ENCODE measurements around the gene PTEN.
"Not testable (repeated sequence)": the region's sequence is repeated elsewhere in the genome, so short reads cannot be mapped to it uniquely, and the experiment has no call there.

Gene PTEN

DNA sequence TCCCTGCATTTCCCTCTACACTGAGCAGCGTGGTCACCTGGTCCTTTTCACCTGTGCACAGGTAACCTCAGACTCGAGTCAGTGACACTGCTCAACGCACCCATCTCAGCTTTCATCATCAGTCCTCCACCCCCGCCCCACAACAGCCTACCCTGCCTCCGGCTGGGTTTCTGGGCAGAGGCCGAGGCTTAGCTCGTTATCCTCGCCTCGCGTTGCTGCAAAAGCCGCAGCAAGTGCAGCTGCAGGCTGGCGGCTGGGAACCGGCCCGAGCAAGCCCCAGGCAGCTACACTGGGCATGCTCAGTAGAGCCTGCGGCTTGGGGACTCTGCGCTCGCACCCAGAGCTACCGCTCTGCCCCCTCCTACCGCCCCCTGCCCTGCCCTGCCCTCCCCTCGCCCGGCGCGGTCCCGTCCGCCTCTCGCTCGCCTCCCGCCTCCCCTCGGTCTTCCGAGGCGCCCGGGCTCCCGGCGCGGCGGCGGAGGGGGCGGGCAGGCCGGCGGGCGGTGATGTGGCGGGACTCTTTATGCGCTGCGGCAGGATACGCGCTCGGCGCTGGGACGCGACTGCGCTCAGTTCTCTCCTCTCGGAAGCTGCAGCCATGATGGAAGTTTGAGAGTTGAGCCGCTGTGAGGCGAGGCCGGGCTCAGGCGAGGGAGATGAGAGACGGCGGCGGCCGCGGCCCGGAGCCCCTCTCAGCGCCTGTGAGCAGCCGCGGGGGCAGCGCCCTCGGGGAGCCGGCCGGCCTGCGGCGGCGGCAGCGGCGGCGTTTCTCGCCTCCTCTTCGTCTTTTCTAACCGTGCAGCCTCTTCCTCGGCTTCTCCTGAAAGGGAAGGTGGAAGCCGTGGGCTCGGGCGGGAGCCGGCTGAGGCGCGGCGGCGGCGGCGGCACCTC, at the start of gene PTEN, which contains the start of gene KLLN:
Gene PTEN (plus strand): TSS at position 573 of the 891 bp plus-strand sequence. CDS start 845 bp downstream, outside the sequence.
Gene KLLN (minus strand): TSS at position 481 of the 891 bp plus-strand sequence. CDS start 1,046 bp downstream, outside the sequence.
- DNase-seq = peak; percentile 86

DNA sequence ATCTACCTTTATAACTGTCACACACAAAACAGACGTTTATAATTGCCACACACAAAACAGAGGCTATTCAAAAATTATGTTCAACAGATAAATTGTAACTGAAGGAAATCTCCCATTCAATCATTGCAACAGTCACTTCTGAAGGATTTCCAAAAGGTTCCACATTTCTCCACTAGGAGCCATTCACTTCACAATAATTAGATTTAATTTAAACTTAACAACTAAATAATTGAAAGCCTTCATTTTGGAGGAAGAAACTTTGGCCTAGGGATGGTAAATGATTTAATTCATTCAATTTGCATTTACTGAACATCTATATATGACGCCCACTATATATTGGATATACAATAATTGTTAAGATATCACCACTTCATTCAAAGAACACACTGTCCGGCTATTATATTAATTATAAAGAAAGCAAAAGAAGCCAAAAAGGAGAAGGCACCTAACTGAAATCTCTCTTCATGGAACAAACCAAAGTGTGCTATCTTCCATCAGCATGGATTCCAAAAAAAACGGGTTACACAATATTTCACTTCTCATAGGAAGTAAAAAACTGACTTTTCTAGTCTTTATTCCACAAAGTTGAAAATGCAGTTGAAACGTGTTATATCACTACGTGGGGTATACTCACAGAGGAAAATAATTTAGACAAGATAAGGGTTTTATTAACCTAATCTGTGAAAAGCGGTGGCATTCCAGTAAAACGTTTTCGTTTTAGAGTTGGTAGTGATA, 47.1 kb upstream of the PTEN start:
- DNase-seq = no peak

DNA sequence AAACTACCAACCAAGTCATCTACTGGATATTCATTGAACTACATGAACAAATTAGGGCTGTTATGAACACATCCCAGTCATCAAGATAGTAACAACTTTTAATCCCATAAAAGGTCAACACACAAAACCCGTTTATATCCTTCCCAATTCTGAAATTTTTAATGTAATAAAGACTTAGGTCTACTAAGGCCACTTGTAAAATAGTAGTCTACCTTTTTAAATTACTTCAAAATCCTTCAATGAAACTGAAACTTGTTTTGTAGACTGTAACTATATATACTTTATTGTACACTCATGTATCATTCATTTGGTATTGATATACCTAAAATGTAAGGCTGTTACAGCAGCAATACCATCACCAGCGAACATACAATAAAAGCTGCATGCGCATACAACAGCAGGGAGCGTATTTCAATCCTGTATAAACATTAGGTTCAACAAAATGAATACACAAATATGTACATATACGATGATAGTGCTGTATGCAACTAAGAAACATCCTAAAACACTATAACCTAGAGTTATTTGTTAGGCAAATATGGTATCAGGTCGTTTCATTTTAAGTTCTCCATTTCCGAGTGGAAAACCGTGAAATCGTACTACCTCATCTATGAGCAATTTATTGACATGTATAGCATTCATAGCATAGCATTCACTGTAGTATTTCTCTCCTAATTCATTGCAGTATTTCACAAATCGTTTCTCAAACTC, 46.4 kb upstream of the PTEN start:
- DNase-seq = no peak

DNA sequence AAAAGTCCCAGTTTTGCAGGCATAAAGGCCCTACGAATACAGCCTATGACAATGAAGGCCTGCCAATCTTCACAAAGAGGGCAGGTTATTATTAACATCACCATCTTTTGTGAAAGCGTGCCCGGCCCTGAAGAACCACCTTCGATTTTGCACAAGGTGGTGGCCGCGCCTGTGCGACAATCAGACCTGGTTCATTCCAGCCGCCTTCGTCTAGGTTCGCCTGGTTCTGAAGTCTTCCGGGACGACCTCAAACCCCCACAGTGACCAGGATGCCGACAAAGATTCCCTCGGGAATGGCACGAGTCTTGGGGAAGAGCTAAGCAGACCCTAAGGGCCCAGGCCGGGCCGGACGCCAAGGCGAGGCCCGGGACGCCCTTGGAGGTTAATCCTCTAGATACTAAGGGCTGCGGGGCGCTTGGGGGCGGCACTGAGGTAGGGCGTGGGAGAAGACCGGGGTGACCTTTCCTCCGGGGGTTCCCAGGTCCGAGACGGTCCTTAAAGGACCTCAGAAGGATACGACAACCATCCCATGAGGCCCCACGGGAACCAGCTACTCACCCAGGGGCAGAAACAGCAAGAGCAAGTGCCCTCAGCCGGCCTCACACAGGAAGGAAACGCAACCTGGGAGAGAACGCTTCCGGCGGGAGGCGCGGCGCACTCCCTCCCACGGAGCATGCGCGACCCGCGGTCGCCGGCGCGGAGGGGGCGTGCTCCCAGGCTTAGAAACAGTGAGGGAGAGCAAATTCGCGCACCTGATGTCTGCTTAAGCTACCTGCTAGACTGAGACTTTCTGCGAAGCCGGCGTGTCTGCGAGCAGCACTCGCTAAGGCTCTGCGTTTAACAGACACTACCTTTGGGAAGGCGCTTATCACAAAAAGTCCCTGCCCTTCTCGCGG, 45.6 kb upstream of the PTEN start, which contains the start of gene ATAD1:
Gene ATAD1 (minus strand): TSS at position 618 of the 896 bp plus-strand sequence. CDS start 3,627 bp downstream, outside the sequence.
- peak; percentile 89 for DNase-seq

DNA sequence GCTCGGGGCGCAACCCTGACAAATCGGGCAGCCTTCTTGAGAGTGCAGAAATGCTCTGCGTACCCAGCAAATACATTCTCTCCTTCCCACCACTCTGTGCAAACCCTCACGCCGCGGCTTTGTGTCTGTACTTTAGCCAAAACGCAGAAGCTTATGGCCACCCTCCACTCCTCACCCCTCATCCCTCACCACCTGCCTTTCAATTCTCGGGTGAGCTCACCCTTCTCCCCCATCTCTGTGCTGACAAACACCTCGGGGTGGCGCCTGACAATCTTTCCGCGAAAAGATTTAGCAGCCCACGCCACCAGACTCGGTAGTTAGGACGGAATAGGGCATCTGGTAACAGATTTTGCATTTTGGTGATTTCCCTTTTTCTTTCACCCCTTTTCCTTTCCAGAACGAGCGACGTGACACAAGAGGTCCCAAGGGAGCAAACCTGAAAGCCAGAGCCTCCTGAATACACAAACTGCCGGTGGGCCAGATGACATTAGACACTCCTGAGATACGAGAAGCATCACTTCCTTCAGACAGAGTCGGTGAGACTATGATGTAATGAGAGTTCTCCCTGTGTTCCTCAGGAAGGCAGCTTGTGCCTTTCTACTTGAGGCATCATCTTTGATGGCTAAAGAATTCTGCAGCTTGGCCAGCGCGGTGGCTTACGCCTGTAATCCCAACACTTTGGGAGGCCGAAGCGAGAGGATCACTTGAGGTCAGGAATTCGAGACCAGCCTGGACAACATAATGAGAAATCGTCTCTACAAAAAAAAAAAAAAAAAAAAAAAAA, 44.7 kb upstream of the PTEN start:
- peak; percentile 77 for DNase-seq

DNA sequence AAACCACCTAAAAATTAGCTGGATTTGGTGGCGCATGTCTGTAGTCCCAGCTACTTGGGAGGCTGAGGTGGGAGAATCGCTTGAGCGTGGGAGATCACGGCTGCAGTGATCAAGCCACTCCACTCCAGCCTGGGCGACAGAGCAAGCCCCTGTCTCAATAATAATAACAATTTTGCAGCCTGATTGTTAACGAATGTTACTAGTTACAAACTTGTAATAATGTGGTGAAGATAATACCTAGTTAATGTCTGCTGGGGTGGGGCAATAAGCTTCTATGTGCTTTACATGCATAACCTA, 44.2 kb upstream of the PTEN start:
- no peak for DNase-seq

DNA sequence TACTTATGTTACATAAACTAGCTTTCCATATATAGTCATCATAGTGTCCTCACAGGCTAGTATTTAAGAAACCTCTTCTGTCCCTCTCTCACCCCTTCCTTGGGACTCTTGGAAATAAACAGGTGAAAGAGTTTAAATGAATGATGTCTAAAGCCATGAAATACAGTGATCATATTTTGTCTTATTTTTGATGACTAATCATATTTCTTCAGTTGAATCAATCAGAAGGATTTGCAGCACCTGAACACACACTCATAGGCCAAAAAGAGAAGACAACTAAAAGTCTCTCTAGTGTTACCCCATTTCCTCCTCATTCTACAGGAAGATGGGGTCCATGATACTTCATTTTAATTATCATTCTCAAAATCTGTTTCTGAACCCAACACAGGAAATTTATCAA, 36.8 kb upstream of the PTEN start:
- DNase-seq = no peak

DNA sequence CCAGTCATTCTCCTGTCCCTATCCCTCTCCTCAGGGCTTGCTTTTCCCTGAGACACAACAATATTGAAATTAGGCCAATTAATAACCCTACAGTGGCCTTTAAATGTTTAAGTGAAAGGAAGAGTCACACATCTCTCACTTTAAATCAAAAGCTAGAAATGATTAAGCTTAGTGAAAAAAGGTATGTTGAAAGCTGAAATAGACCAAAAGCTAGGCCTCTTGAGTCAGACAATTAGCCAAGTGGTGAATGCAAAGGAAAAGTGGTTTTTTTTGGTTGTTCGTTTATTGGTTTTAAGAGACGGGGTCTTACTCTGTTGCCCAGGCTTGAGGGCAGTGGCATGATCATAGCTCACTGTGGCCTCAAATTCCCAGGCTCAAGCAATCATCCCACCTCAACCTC, 35.7 kb upstream of the PTEN start:
- DNase-seq = no peak

DNA sequence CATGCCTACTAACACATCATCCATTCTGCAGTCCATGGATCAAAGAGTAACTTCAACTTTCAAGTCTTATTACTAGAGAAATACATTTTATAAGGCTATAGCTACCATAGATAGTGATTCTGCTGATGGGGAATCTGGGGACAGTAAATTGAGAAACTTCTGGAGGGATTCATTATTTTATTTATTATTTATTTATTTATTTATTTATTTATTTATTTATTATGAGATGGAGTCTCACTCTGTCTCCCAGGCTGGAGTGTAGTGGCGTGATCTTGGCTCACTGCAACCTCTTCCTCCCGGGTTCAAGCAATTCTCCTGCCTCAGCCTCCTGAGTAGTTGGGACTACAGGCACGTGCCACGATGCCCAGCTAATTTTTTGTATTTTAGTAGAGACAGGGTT, 34.4 kb upstream of the PTEN start:
- DNase-seq = not testable (repeated sequence)

DNA sequence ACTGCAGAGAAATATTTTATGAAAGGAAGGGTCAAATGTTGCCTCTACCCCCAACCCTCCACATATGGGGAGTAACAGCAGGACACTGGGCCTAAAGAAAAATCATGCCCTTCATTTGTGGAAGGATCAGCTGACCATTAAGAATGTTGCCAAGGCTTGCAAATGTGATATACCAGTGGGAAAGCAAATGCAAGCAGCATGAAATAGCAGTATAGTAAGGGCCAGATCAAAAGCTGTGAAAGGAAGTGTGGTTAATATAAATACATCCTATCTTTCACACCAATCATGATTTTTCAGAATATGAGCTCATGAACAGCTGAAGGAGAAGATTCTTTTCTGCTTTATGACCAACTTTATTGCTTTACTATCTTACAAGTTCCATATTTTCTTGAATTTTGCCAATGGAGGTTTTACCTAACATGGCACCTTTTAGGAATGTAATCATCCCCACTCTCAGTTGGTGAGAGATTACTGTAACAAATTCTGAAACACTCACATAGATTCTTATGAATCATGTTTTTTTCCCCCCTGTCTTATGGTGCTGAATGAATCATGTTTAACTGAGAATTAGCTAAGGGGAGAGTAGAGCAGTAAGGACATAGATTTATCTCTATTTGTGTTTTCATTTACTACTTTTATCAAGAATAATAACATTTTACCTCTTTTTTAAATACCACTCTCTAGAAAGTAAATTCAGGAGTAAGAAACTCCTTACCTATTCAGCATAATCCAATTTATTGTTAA, 33.3 kb upstream of the PTEN start:
- DNase-seq = no peak

DNA sequence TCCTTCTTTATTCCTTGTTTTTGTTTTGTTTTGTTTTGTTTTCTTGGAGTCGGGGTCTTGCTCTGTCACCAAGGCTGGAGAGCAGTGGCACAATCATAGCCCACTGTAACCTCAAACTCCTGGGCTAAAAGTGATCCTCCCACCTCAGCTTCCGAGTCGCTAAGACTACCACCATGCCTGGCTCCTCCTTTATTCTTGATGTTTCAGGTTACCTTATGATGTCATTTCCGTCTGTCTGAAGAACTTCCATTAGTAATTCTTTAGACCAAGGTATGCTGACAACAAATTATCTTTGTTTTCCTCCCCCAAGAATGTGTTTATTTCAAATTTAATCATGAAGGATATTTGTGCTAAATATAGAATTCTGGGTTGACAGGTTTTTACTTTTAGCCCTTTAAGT, 27.3 kb upstream of the PTEN start:
- no peak for DNase-seq

DNA sequence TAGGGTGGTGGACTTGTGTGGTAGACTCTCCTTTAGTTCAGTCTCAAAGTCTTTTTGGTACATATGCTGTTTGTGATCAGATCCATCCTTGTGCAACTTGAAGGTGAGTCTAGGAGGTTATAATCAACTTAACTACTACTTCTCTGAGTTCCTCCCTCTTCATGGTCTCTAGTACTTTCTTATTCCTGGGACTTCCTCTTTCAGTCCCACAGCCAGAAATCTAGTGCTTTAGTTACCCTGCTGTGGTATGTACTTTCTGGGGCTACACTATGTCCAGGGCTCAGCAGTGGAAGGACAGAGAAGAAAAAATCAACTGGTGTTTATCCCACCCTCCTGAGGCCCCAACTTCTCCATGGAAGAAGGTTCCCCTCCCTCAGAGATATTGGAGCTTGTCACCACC, 26.0 kb upstream of the PTEN start:
- no peak for DNase-seq

DNA sequence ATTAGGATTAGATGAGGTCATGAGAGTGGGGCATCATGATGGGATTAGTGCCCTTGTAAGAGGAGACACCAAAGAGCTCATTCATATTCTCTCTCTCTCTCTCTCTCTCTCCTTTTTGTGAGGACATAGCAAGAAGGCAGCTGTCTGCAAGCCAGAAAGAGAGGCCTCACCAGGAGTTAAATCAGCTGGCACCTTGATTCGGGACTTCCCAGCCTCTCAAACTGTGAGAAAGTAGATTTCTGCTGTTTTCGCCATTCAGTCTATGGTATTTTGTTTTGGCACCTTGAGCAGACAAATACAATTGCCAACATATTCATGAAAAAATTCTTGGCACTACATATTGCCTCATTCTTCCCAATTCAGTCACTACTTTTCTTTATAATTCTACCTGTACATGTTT, 24.8 kb upstream of the PTEN start:
- DNase-seq = no peak

DNA sequence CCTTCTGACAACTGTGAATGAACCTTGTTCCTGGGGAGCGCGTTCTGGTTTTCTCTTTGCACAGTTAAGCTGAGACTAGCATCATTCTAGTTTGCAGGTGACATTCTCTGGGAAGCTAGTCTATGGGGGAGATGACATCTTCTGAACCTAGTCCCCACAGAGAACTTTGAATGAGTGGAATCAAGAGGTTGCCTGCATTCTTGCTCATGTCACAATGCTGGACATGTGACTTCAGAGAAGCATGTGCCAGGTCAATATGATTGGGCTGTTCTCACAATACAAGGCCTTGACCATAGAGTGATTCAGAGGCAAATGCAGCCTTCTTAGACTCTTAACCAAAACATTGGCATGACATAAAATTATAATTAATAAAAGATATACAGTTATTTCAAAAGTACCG, 22.2 kb upstream of the PTEN start:
- no peak for DNase-seq

DNA sequence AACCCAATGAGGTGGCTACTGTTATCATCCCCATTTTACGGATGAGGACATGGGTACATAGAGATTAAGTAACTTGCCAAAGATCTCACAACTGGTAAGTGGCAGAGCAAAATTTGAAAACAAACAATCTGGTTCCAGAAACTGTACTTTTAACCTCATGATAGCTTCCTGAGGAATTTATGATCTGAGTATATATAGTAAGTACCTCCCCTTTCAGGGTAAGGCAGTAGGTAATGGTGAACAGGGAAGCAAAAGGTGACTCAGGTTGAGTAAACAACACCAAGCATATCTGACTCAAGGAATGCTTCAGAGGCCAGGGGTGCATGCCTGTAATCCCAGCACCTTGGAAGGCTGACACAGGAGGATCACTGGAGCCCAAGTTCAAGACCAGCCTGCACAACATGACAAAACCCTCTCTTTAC, 21.2 kb upstream of the PTEN start:
- DNase-seq = no peak

DNA sequence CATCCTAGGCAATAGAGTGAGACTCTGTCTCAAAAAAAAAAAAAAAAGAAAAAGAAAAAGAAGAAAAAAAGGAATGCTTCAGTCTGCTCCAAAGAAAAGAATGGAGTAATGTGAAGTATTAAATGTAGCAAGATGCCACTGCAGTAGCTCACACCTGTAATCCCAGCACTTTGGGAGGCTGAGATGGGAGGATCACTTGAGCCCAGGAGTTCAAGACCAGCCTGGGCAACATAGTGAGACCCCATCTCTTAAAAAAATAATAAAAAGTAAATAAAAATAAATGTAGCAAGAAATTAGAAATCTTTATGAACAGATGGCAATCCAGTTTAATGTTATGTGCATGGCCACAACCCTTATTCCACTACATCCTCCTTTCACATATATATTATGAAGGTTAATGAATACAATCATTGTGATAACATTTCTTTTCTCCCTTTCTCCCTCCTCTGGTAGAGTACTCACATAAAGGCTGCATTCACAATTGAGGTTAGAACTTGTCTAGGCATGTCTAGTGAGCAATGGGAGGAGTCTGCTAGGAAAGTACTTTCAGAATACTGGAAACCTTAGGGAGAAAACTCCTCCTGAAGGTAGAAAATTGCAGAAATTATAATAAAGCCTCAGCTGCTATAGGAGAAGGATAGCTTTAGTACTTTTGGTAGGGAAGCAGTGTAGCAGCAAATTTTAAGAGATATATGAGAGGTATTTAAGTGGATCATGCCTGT, 20.5 kb upstream of the PTEN start:
- DNase-seq = no peak

DNA sequence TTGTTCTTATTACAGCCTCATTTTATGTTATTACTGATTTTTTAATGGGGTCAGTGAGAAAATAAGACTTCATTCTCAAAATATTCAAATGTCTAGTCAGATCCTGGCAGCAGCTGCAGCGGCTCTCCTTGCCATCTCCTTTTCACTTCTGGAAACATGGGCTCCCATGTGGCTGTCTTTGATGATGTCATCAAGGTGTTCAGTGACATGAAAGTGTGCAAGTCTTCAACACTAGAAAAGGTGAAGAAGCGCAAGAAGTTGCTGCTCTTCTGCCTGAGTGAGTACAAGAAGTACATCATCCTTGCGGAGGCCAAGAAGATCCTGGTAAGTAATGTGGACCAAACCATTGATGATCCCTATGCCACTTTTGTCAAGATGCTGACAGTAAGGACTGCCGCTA, 19.7 kb upstream of the PTEN start:
- no peak for DNase-seq

DNA sequence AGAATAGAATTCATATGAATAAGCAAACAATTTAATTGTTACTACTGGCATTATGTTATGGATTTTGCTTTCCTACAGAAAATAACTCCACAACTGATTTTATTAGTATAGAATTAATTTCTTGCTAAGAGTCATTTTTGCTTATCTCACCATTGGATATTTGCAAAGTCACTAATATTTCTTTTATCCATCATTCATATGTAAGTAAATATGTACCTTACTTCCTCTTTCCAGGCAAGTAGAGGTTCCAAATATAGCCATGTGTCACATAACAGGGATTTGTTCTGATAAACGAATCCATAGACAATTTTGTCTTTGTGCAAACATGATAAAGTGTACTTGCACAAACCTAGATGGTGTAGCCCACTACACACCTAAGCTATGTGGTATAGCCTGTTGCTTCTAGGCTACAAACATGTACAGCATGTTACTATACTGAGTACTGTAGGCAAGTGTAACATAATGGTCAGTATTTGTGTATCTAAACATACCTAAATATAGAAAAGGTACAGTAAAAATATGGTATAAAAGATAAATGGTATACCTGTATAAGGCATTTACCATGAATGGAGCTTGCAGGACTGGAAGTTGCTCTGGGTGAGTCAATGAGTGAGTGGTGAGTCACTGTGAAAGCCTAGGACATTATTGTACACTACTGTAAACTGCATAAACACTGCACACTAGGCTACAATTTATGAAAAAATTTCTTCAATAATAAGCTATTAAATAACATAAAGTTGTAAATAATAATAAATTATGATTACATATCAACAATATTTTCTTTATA, 18.4 kb upstream of the PTEN start:
- no peak for DNase-seq

DNA sequence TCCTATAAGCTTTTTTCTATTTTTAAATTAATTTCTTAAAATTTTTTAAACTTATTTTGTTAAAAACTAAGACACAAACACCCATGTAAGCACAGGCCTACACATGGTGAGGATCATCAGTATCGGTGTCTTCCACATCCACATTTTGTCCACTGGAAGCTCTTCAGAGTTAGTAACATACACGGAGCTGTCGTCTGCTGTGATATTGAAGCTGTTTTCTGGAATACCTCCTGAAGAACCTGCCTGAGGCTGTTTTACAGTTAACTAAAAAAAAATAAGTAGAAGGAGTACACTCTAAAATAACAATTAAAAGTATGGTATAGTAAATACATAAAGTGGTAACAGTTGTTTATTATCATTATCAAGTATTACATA, 17.8 kb upstream of the PTEN start:
- no peak for DNase-seq
